Right atrium auricular region (tissue), 2 donors: ENCODE measurements around the gene NOTCH1. TPM values are rescaled to one million over a fixed set of nuclear protein-coding genes. Genes with fewer than 3 reads are reported as not detected.

Experiments
- DNase-seq: peaks from one replicate; pipeline ENCODE4 v3.0.0-alpha.2; 2019; ENCODE audit warnings: low spot score
- H3K27ac ChIP-seq, 2 donors: fragments of 200-600 bp; sonication (generic); 1 replicate in 1 of 2; 2 replicates in 1 of 2; pipeline ENCODE4 v1.5.1; 2016 to 2019
- H3K27me3 ChIP-seq, 2 donors: fragments of 200-600 bp; sonication (generic); one replicate each; pipeline versions ENCODE4 v1.5.1 to v1.6.0; 2017 to 2019
- H3K36me3 ChIP-seq: fragments of 200-600 bp; sonication (generic); one replicate; pipeline ENCODE4 v1.5.1; 2016
- H3K4me1 ChIP-seq, 2 donors: fragments of 200-600 bp; sonication (generic); one replicate each; pipeline versions ENCODE4 v1.5.1 to v1.6.0; 2017 to 2019
- H3K4me3 ChIP-seq, 2 donors: fragments of 200-600 bp; sonication (generic); 1 replicate in 1 of 2; 2 replicates in 1 of 2; pipeline ENCODE4 v1.5.1; 2017 to 2019; ENCODE audit warnings: mild to moderate bottlenecking in 1 of 2, moderate library complexity in 1 of 2
- H3K9me3 ChIP-seq, 2 donors: fragments of 200-600 bp; sonication (generic); one replicate each; pipeline ENCODE4 v1.5.1; 2019
- CTCF ChIP-seq, 2 donors: fragments of 200-600 bp; sonication (generic); IDR thresholded peaks; one replicate each; pipeline ENCODE4 v1.5.1; 2019; ENCODE audit warnings: antibody characterized with exemption in 2 of 2
- total RNA-seq, 2 donors: library from RNA; depleted of rRNA; stranded (reverse); fragments of >200 nt; gene quantifications; one replicate each; pipeline ENCODE4 v1.1.0, GENCODE V29; 2016

The NOTCH1 gene
- total RNA-seq, 2 donors from 2014 or later = 14.2 to 39.7 TPM

DNA sequence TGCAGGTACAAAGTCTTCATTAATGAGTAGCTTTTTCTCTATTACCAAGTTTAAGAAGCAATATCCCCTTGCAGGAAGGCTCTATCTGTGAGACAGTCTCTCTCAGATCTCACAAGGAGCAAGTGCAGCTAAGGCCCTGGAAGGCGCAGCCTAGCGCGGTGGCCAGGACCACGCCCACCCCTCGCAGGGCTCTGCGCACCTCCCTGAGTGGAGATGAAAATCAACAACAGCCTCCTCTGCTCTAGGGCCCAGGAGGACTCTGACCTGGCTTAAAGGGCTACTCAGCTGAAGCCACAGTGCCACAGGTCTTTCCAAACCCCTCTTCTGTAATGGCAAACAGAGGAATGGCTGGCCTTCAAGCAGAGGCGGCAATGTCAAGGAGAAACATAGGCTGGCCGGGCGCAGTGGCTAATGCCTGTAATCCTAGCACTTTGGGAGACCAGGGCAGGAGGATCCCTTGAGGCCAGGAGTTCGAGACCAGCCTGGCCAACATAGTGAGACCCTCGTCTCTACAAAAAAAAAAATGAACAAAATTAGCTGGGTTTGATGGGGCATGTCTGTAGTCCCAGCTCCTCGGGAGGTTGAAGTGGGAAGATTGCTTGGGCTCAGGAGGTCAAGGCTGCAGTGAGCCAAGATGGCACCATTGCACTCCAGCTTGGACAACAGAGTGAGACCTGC, 74.9 kb downstream of the NOTCH1 start:
- Histone ChIP-seq H3K9me3 (no peaks in the 10 kb centered on the region), H3K36me3 (peaks cover 91% of the 10 kb centered on the region), H3K27ac (no peak overlapping the region), H3K4me1 (no peaks in the 10 kb centered on the region), H3K4me3 (no peak overlapping the region), H3K27me3 (no peaks in the 10 kb centered on the region)
- TF ChIP-seq CTCF (IDR thresholded peaks at IDR 0.05) = no peak
- DNase-seq = no peak

DNA sequence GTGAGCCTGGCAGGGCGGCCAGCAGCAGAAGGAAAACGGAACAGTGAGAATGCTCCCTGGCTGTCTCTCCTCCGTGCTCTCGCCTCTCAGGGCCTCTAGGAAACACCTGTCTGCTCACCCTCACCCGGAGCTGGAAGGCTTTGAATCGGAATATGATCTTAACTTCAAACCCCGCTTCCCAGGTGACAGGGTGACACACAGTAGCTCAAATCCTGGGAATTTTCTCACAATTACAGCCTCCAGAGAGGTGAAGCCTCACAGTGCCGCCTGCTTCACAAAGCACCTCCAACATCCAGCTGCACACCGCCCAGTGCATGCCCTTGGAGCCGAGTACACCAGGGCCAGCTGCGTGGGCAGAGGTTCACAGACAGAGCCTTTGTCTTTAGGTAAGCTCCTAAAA, 75.5 kb downstream of the NOTCH1 start:
- no peaks in the 10 kb centered on the region for H3K4me1 ChIP-seq
- TF ChIP-seq CTCF (IDR thresholded peaks at IDR 0.05) = no peak
- no peaks in the 10 kb centered on the region for H3K9me3 ChIP-seq
- no peak overlapping the region for H3K4me3 ChIP-seq
- H3K27me3 ChIP-seq = no peaks in the 10 kb centered on the region
- H3K27ac ChIP-seq = no peak overlapping the region
- peaks cover 91% of the 10 kb centered on the region for H3K36me3 ChIP-seq
- no peak for DNase-seq

DNA sequence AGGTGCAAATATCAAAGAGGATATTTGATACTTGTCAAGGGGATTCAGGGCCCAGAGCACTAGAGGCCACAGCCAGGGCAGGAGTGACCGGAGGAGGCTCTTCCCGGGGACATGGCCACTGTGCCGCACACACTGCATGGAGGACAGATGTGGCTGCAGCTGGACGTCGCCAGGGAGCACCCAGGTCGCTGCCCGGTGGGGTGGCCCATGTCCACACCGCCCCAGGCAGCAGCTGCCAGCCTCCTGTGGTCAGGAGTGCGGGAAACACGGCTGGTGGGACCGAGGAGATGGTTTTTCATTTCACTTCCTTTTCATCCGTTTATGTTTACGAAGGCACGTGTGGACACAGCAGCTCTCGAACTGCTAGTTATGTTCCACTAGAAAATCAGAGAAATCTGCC, 78.1 kb downstream of the NOTCH1 start:
- Histone ChIP-seq H3K36me3 (peaks cover 95% of the 10 kb centered on the region), H3K9me3 (no peaks in the 10 kb centered on the region), H3K4me3 (no peak overlapping the region), H3K4me1 (no peaks in the 10 kb centered on the region), H3K27ac (no peak overlapping the region), H3K27me3 (no peaks in the 10 kb centered on the region)
- DNase-seq = no peak
- TF ChIP-seq CTCF (IDR thresholded peaks at IDR 0.05) = no peak

DNA sequence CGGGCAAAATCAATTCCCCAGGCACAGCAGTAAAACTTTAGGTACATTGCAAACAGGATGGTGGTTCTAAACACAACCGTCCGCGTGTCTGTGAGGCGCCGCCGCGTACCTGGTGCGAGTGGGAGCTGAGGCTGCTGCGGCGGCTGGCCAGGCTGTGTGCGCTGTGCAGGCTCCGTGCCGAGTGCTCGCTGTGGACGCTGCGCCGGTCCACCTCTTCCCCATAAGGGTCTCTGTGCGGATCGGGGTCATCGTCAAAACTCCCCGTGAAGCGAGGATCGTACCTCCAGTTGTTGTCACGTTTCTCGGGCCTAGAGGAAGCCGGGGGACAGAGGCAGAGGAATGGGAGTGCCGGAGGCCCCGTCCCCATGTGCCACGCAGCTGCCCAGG, 79.7 kb downstream of the NOTCH1 start:
- Histone ChIP-seq H3K27ac (no peak overlapping the region), H3K36me3 (peaks cover 97% of the 10 kb centered on the region), H3K4me3 (no peak overlapping the region), H3K4me1 (no peaks in the 10 kb centered on the region), H3K9me3 (no peaks in the 10 kb centered on the region), H3K27me3 (no peaks in the 10 kb centered on the region)
- no peak for DNase-seq
- no peak for TF ChIP-seq CTCF (IDR thresholded peaks at IDR 0.05)

DNA sequence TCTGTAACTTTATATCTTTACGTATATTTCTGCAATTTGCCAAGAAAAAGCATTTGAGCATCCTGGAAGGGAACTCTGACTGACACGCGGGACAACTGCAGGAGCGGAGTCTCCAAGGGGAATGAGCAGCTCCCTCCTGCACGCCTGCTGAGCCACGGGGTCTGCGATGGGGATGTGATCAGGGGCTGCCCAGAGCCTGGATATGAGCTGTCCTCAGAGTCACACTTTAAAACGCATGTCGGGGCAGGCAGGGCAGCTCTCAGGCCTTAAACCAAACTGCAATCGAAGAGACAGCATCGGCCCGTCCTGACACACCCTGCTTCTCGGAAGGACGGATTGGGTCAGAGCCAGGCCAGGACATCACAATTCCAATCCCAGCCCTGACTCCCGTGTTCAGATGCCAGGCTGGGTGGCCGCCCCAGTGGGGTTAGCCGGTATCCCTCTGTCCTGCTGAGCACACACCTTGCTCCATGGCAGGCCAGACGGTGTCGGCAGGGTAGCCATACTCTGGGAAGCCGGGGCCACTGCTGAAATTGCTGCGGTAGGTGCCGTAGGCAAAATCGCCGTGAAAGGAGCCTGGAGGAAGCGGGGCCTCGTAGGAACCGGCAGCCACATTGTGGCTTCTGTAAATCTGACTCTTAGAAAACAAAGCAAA, 80.2 kb downstream of the NOTCH1 start:
- H3K27ac ChIP-seq = no peak overlapping the region
- no peaks in the 10 kb centered on the region for H3K9me3 ChIP-seq
- peaks cover 97% of the 10 kb centered on the region for H3K36me3 ChIP-seq
- no peak overlapping the region for H3K4me3 ChIP-seq
- H3K4me1 ChIP-seq = no peaks in the 10 kb centered on the region
- no peak for TF ChIP-seq CTCF (IDR thresholded peaks at IDR 0.05)
- no peak for DNase-seq
- no peaks in the 10 kb centered on the region for H3K27me3 ChIP-seq
